Transverse colon (tissue), 4 donors: Measurements from ENCODE around the gene SIGLECL1.

Source experiments
- EP300 ChIP-seq: sonication (generic); formaldehyde crosslinking; IDR thresholded peaks from one replicate; pipeline ENCODE4 v1.6.1; 2017; ENCODE audit warnings: antibody characterized with exemption, low read depth
- POLR2A ChIP-seq: fragments of 450-650 bp; IDR thresholded peaks from one replicate; pipeline ENCODE4 v1.6.1; 2016; ENCODE audit warnings: antibody characterized with exemption, mild to moderate bottlenecking, moderate library complexity
- POLR2AphosphoS5 ChIP-seq, 3 donors: sonication (generic); formaldehyde crosslinking; IDR thresholded peaks; one replicate each; pipeline ENCODE4 v1.6.1; 2016; ENCODE audit warnings: antibody characterized with exemption in 3 of 3
- TF ChIP-seq, protein P1 (sequence below), 5 experiments: fragments of 200-600 bp in 3 of 5; fragments of 450-650 bp in 2 of 5; sonication (generic) in 3 of 5; IDR thresholded peaks; 1 replicate in 2 of 5; 2 replicates in 3 of 5; pipeline ENCODE4 v1.5.1; 2016 to 2017; ENCODE audit warnings: antibody characterized with exemption in 5 of 5, inconsistent platforms in 3 of 5, mild to moderate bottlenecking in 2 of 5, moderate library complexity in 1 of 5

DNA sequence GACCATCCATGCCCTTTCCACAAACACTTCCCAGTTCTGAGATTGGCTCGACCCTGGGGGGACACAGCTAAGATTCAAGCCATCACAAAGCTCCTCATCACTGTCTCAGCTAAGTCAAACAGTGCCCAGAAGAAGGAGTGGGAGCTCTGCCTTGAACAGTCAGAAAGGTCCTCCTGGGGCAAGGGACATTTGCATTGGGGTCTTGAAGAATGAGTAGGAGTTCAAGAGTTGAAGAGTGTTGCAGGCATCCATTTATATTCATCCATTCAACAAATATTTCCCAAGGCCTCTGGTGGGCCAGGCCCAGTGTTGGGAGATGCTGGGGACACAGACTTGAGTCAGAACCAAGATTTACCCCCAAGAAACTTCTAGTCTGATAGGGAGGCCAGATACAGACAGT, 67.1 kb downstream of the SIGLECL1 start:
- TF ChIP-seq, protein P1, sequence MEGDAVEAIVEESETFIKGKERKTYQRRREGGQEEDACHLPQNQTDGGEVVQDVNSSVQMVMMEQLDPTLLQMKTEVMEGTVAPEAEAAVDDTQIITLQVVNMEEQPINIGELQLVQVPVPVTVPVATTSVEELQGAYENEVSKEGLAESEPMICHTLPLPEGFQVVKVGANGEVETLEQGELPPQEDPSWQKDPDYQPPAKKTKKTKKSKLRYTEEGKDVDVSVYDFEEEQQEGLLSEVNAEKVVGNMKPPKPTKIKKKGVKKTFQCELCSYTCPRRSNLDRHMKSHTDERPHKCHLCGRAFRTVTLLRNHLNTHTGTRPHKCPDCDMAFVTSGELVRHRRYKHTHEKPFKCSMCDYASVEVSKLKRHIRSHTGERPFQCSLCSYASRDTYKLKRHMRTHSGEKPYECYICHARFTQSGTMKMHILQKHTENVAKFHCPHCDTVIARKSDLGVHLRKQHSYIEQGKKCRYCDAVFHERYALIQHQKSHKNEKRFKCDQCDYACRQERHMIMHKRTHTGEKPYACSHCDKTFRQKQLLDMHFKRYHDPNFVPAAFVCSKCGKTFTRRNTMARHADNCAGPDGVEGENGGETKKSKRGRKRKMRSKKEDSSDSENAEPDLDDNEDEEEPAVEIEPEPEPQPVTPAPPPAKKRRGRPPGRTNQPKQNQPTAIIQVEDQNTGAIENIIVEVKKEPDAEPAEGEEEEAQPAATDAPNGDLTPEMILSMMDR (IDR thresholded peaks at IDR 0.05): no peak
- no peak for TF ChIP-seq POLR2A
- no peak for TF ChIP-seq POLR2AphosphoS5 (IDR thresholded peaks at IDR 0.05)
- TF ChIP-seq EP300: no peak
